Putamen (tissue), 1 donor: ENCODE data around the gene MMP24.
"Not testable (repeated sequence)": the region's sequence is repeated elsewhere in the genome, so short reads cannot be mapped to it uniquely, and the experiment has no call there.

Source experiments
- DNase-seq: peaks from one replicate; pipeline ENCODE4 v3.0.0-alpha.2; 2016; ENCODE audit warnings: low spot score

Gene MMP24

GRCh38 chr20:35260426-35260825 is 33.9 kb downstream of the MMP24 start:
- no peak for DNase-seq

DNA sequence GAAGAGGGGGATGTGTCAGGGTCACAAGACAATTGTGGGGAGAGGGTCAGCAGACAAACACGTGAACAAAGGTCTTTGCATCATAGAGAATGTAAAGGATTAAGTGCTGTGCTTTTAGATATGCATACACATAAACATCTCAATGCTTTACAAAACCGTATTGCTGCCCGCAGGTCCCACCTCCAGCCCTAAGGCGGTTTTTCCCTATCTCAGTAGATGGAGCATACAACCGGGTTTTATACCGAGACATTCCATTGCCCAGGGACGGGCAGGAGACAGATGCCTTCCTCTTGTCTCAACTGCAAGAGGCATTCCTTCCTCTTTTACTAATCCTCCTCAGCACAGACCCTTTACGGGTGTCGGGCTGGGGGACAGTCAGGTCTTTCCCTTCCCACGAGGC is 35.8 kb downstream of the MMP24 start:
- not testable (repeated sequence) for DNase-seq

DNA sequence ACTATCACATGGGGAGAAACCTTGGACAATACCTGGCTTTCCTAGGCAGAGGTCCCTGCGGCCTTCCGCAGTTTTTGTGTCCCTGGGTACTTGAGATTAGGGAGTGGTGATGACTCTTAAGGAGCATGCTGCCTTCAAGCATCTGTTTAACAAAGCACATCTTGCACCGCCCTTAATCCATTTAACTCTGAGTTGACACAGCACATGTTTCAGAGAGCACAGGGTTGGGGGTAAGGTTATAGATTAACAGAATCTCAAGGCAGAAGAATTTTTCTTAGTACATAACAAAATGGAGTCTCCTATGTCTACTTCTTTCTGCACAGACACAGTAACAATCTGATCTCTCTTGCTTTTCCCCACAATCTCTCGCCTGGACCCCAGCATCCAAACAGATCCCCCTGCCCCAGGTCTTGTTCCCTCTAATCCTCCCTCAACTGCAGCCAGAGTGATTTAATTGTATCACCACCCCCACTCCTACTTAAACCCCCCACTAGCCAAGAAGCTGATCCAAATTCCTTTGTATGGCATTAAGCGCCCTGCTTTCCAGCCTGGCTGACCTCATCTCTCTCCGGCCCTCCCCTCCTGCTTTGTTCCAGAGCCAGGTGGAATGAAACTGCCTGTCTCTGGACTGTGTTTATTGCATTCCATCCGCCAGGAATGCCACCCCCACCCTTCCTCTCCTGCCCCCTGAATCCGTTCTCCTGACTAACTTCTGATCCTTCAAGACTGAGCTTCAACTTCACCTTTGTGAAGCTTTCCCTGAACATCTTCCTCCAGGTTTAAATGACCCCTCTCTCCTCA is 36.4 kb downstream of the MMP24 start:
- DNase-seq, result not testable (repeated sequence)

DNA sequence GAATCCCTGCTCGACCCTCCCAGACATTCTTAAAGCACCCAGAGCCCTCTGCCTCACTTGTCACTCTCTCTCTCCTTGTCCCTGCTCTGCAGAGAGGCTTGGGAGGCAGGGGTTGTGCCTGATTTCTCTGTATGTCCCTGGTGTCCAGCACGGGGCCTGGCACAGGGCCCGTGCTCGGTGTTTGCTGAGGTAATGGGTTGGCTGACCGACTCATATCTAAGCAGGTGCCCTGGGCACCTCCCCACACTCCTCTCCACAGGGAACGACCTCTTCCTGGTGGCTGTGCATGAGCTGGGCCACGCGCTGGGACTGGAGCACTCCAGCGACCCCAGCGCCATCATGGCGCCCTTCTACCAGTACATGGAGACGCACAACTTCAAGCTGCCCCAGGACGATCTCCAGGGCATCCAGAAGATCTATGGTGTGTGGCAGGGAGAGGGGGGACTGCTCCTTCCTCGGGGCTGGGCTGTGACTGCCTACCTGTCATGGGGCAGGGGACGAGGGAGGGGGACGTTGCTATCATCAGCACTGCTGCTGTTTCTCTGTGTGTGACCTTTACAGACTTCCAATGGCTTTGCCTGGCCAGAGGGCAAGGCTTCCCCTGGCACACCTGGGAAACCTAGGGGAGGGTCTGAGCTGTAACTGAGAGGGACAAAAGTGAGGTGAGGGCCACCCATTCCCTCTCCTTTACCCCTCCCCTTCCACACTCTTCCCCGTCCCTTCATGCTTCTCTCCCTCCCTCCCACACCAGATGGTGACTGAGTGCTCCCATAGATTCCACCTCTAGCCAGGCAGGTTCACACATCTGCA is 37.2 kb downstream of the MMP24 start:
- no peak for DNase-seq

DNA sequence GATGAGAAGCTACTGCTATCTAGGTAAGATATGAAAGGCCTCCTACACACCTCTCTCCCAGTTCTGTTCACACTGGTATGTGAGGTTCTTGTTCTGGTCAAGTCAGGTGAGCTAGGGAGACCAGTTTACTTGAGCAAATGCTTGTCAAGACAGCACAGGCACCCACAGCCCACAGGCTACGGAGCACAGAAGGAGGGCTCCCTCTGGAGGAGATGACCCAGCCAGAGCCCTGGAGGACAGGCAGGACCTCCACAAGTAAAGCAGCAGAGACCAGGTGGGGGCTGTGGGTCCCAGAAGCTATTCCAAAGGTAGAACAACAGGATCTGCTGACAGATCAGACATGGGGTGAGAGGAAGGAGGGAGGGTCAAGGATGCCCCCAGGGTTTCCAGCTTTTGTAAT is 38.3 kb downstream of the MMP24 start:
- DNase-seq, result no peak

GRCh38 chr20:35267092-35267491 is 40.6 kb downstream of the MMP24 start:
- DNase-seq, result no peak

GRCh38 chr20:35269055-35269781 is 42.7 kb downstream of the MMP24 start:
- no peak for DNase-seq

GRCh38 chr20:35270021-35270902 is 43.8 kb downstream of the MMP24 start:
- no peak for DNase-seq

DNA sequence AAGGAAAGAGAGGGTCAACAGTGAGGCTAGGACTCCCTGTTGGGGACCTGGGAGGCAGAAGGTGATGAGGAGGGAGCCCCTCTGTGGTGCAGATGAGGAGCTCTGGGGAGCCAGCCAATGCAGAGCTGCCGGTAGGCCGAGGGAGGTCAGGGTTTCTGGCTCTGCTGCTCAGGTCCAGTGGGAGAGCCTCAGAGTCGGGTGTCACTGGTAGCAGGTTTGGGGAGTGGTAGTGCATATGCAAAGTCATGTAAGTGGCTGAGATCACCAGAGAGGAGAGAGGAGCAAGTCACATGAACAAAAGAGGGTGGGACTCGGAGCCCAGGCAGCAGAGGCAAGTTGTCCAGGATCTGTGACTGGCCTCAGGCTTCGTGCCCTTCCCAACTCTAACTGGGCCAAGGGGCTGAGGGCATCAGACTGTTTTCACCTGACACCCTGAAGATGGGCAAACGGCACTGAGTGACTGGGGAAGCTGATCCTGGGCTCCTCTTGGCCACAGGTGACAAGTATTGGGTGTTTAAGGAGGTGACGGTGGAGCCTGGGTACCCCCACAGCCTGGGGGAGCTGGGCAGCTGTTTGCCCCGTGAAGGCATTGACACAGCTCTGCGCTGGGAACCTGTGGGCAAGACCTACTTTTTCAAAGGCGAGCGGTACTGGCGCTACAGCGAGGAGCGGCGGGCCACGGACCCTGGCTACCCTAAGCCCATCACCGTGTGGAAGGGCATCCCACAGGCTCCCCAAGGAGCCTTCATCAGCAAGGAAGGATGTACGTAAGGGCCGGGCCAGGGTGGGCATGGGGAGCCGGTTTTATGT is 44.8 kb downstream of the MMP24 start:
- no peak for DNase-seq

GRCh38 chr20:35271904-35272303 is 45.4 kb downstream of the MMP24 start:
- DNase-seq, result no peak

GRCh38 chr20:35273449-35274171 is 47.1 kb downstream of the MMP24 start:
- DNase-seq, result no peak

- DNase-seq, result no peak
Observed at GRCh38 chr20:35274172-35275092, 47.9 kb downstream of the MMP24 start.

GRCh38 chr20:35275741-35276251 is 49.3 kb downstream of the MMP24 start:
- DNase-seq, result no peak

DNA sequence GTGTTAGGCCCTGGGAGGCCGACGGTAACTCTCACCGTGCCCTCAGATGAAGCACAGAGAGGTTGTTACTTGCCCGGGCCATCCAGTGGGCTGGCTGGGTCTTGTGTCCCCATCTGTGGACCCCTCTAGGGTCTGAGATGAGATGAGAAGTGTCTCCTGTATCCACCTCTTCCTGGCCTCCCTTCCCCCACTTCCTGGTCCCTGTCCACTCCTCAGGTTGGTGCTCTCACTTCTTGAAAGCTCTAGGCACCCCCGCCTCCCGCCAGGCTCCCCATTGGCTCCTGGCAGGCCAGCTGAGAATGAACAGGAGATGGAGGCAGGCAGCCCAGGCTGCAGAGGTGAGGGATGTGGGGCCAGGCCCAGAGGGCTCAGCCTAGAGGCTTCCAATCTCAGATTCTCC is 49.9 kb downstream of the MMP24 start:
- no peak for DNase-seq

DNA sequence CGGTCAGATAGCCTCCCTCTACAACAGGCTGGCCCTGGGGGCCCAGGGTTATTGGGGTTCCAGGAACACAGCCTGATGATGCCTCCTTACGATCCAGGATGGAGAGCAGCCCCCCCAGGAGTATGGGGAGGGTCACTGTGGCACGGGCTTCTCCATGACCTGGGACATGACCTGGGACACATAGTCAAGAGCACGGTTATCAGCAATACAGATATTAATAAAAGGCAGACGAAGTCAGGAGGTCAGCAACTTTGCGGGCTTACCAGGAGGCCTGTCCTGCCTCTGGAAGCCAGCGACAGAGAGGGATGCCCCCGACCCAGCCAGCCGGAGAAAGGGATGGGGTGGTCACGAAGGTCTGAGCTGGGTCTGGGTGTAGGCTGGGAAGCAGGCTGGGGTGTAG is 50.6 kb downstream of the MMP24 start:
- DNase-seq, result no peak

DNA sequence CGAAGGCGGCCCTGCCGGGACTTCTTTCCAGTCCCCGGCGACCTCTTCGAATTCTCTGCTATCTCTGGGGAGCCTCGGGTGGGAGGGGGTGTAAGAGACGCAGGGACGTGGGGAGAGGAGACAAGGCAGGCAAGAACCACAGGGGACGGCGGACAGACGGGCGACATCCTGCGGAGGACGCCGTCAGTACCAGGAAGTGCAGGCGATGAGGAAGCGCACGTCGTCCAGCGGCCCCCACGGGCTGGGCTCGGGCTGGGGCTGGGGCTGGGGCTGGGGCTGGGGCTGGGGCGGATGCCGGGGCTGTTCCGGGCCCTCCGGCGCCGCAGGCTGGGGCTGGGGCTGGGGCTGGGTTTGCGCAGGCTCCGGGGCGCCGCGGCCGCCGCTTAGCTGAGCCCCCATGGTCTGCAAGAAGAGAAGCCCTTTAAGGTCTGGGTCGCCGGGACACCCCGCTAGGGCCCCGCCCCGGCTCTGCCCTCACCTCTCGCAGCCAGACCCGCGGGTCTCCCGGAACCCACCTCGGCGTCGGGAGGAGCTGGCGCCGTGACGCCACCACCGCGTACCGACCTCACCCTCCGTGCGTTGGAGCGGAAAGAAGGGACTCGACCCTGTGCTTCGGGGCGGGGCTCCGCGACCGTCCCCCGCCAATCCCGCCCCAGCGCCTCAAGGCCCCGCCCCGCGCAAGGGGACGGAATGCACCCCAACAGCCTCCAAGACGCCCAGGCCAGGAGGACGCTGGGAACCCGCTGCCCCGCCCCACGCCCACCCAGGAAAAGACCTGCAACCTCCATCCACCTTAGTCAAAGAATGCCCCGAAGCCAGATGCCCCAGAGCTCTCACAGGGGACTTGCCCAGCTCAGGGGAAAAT is 51.3 kb downstream of the MMP24 start, which contains the start of gene MMP24OS:
MMP24OS (minus strand) TSS at position 592 of the 865 bp plus-strand sequence; CDS start at position 399, 193 bp downstream.
- DNase-seq, result peak; percentile 89

DNA sequence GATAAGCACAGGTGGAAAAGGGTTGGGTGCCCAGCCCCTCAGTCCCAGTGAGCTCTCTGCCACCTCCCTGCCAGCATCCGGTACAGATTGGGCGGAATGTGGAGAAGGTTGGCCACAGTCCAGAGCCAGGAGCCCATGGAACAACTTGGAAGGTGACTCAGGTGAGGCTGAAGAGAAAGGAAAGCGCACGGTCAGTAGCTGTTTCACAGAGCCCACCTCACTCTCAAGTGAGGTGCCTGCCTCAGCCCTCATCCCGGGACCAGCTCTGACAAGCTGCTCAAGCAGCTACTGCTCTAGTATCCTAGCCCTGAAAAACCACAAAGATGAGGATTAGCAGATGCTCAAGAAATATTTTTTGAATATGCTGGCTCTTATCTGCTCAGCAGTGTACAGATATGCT is 52.5 kb downstream of the MMP24 start:
- DNase-seq, result no peak
